HG03575 (cell line): ENCODE results near the gene PWP2.
"Not testable (repeated sequence)": the region's sequence is repeated elsewhere in the genome, so short reads cannot be mapped to it uniquely, and the experiment has no call there.

Source experiments
- ATAC-seq: cut with Tn5 transposase; IDR thresholded peaks from one replicate; pipeline ENCODE4 v1.9.1; 2021; ENCODE audit not compliant: unreplicated experiment, insufficient number of reproducible peaks, low FRiP score; ENCODE audit errors: extremely low read depth

PWP2 gene

GRCh38 chr21:44079846-44080245 is 27.4 kb upstream of the PWP2 start:
- ATAC-seq: no peak

DNA sequence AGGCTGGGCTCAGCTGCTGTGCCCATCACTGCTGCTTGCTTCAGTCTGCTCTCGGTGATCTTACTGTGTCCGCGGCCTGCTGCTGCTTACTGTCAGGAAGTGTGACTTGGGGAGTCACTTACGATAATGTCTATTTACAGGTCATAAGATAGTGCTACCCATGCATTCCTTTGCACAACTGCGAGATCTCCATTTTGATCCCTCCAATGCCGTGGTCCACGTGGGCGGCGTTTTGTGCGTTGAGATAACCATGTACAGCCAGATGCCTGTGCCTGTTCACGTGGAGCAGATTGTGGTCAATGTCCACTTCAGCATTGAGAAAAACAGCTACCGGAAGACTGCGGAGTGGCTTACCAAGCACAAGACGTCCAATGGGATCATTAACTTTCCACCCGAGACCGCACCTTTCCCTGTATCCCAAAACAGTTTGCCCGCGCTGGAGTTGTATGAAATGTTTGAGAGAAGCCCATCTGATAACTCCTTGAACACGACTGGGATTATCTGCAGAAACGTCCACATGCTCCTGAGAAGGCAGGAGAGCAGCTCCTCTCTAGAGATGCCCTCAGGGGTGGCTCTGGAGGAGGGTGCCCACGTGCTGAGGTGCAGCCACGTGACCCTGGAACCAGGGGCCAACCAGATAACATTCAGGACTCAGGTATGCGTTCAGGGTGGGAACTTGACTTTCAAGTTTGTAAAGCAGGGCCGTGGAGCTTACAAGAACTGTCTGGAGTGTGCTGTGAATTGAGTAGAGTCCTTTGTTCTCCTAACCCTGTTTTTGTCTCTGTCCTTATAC is 24.4 kb upstream of the PWP2 start:
- no peak for ATAC-seq

DNA sequence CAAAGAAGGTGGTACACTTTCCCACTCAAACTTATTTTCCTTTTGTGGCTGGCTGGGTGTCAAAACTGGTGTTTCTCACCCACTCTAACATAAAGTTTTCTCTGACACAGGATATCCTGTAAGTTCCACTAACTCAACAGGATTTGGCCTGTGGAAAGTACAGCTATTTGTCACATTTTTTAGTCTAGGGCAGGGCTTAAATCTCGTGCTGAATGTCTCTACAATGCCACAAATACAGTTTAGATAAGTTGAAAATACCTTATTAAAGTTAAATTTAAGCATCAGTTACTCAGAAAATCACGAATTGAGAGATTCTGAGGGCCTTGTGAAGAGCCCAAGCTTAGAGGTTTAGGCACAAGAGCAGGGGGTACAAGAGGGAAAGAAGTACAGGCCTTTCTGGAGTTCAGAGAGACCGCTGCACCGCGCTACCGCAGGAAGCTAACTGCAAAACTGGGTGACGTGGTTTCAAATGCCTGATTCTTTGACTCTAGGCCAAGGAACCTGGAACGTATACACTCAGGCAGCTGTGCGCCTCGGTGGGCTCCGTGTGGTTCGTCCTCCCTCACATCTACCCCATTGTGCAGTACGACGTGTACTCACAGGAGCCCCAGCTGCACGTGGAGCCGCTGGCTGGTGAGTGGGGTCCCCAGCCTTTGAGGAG is 23.4 kb upstream of the PWP2 start:
- no peak for ATAC-seq

GRCh38 chr21:44084496-44085241 is 22.5 kb upstream of the PWP2 start:
- ATAC-seq: no peak

- ATAC-seq: no peak
These were observed 21.5 kb upstream of the PWP2 start for GRCh38 chr21:44085491-44086321.

GRCh38 chr21:44086636-44087425 is 20.4 kb upstream of the PWP2 start:
- ATAC-seq: no peak

GRCh38 chr21:44087426-44088400 is 19.5 kb upstream of the PWP2 start:
- ATAC-seq: no peak

GRCh38 chr21:44088401-44088780 is 18.8 kb upstream of the PWP2 start:
- no peak for ATAC-seq

DNA sequence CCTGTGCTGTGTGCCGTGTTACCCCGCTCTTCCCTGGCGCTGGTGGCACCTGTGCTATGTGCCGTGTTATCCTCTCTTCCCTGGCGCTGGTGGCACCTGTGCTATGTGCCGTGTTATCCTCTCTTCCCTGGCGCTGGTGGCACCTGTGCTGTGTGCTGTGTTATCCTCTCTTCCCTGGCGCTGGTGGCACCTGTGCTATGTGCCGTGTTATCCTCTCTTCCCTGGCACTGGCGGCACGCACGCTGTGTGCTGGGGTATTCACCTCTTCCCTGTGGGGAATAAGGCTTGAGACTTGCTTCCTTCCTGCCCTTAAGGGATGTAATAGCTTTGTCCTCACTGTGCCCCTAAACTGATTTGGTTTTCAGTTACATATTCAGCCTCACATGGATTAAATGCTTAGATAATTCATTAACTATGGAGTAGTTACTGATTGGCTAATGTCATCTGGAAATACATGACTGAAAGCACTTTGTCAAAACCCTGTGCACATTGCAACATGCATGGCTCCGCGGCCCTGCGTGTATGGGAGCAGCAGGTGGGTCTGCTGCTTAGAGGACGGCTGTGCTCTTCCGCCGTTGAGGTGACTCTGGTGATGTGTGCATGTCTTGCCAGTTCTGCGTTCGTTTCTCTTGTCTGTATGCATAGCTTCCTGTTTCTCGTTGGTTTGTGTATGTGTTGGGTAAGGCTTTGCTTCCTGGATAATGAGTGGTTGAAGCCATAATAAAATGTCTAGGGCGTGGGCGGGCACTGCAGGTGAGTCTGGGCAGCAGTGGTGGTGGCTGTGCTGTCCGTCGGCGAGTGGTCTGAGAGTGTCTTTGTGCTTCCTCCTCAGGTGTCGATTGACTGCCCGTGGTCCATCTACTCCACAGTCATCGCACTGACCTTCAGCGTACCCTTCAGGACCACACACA is 17.9 kb upstream of the PWP2 start:
- no peak for ATAC-seq

DNA sequence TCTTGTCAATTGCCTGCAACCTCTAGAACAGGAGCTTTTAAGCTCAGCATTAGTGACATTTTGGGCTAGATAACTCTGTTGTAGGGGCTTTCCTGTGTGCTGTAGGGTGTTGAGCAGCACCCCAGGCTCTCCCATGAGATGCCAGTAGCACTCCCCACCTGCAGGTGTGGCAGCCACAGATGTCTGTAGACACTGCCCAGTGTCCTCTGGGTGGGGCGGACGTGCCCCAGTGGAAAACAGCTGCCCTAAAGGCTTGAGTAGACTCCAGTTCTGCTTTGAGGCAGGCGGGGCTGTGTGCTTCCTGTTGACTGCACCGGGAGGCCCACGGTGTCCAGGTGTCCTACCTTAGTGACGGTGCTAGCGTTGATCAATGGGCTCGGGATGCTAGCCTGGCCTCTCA is 16.9 kb upstream of the PWP2 start:
- ATAC-seq: no peak

- no peak for ATAC-seq
These were observed 15.0 kb upstream of the PWP2 start for GRCh38 chr21:44092211-44092610.

DNA sequence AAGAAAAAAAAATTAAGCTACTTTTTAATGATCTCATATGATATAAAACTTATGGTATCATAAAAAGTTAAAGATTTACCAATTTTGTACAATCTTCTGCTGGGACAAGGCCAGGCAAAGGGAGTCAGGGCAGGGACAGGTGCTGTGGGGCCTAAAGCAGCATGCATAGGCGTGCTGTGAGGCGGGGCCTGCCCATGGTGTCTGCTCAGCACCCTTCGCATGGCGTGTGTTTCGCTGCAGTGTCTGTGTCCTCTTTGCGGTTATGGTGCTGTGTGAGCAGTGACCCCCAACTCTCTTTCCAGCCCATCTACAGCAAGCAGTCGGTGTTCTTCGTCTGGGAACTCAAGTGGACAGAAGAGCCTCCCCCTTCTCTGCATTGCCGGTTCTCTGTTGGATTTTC is 13.4 kb upstream of the PWP2 start:
- no peak for ATAC-seq

DNA sequence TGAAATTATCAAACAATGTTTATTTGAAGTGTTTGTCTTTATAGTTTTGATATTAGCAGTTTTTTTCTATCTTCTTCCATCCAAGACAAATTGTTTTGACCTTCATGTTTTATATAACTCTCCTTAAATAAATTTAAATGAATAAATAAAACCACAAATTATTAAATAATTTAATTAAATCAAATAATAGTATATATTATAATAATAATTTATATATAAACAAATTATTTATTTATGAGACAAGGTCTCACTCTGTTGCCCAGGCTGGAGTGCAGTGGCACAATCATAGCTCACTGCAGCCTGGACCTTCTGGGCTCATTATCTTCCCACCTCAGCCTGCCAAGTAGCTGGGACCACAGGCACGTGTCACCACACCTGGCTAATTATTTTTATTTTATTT is 12.4 kb upstream of the PWP2 start:
- no peak for ATAC-seq

DNA sequence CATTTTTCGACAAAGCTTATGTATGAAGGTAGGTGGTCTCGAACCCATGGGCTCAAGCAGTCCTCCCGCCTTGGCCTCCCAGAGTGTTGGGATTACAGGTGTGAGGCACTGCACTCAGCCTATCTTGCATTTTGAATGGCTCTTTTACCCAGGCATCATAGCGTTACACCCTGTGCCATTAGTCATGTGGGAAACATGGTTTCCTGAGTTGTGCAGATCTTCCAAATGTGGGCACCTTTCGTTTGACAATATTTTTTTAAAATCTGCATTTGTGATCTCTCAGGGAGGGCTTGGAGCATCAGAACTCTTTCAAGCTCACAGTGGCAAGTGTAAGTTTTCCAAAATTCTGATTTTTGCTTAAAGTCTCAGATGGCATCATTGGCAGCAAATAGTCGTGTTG is 8.7 kb upstream of the PWP2 start:
- ATAC-seq: not testable (repeated sequence)

- ATAC-seq: not testable (repeated sequence)
These were observed 8.2 kb upstream of the PWP2 start for GRCh38 chr21:44098964-44099363.

GRCh38 chr21:44107589-44107988 is 390 bp downstream of the PWP2 start:
- ATAC-seq: not testable (repeated sequence)
